ENCODE measurements around the gene ATP1B2. TPM values are rescaled to one million over a fixed set of nuclear protein-coding genes. Genes with fewer than 3 reads are reported as not detected.

ATP1B2 gene
- total and polyA plus RNA-seq, 9 of the 15 experiments (the other 6 are each of a cell fraction or from before 2014, with no cell fraction given) = 0.23 to 6.0 (median 0.99) TPM

GRCh38 chr17:7611635-7612293 is 39.0 kb upstream of the ATP1B2 start (continued):
- TF ChIP-seq MNT (conservative IDR thresholded peaks at IDR 0.05) (0 out of 4 replicates have a peak, but pooled peaks of 1 of the 2 experiments have one; percentile 7), SMARCA4 (IDR thresholded peaks at IDR 0.05) (peak; percentile 19; the same call in 1 of the 2 replicates), MAX (CRISPR knock-in tag; IDR thresholded peaks at IDR 0.05) (no peak), TEAD4 (IDR thresholded peaks at IDR 0.05; ENCODE audit: low read length) (peak; percentile 29; the same call in 1 of the 2 replicates), TEAD4 (CRISPR knock-in tag; IDR thresholded peaks at IDR 0.05; ENCODE audit: borderline replicate concordance) (no peak), NFE2L1 (tag; IDR thresholded peaks at IDR 0.05; ENCODE audit: borderline replicate concordance, low read depth) (peak; percentile 72; the same call in 1 of the 2 replicates), MAFG (tag; conservative IDR thresholded peaks at IDR 0.05) (peak; percentile 99), ZNF316 (IDR thresholded peaks at IDR 0.05) (peak; percentile 99), MAFF (IDR thresholded peaks at IDR 0.05; ENCODE audit: low read length) (peak; percentile 96), FOSL1 (tag; conservative IDR thresholded peaks at IDR 0.05) (peak; percentile 36; the same call in 1 of the 2 replicates), CBFA2T2 (conservative IDR thresholded peaks at IDR 0.05) (no peak), RBM34 (IDR thresholded peaks at IDR 0.05; ENCODE audit: borderline replicate concordance, insufficient read depth, low read length) (no peak), KDM1A (IDR thresholded peaks at IDR 0.05) (peak; percentile 95), HDAC1 (IDR thresholded peaks at IDR 0.05) (peak in 1 of 2 experiments; percentile 86; a peak in 2 of 4 replicates), BRCA1 (IDR thresholded peaks at IDR 0.05) (no peak), BRCA1 (CRISPR knock-in tag; IDR thresholded peaks at IDR 0.05) (no peak), DPF2 (IDR thresholded peaks at IDR 0.05) (0 out of 2 replicates have a peak, but pooled peaks have one; percentile 46), RCOR1 (IDR thresholded peaks at IDR 0.05; ENCODE audit: borderline replicate concordance in 1 of 2, low read depth in 2 of 2, low read length in 2 of 2) (peak in 1 of 2 experiments; percentile 98; a peak in 2 of 4 replicates), HDAC2 (IDR thresholded peaks at IDR 0.05) (peak; percentile 86), NR2C1 (IDR thresholded peaks at IDR 0.05) (no peak), NR2C1 (tag; IDR thresholded peaks at IDR 0.05) (peak; percentile 48; the same call in 1 of the 2 replicates), NFE2 (IDR thresholded peaks at IDR 0.05; ENCODE audit: low read depth) (peak; percentile 89), C11orf30 (IDR thresholded peaks at IDR 0.05; ENCODE audit: low read depth) (peak; percentile 98), ZC3H8 (IDR thresholded peaks at IDR 0.05) (no peak)
